ENCODE results near the gene GAL3ST3.

- peak; percentile 62 for TF ChIP-seq CTCF (IDR thresholded peaks at IDR 0.05; ENCODE audit: low read depth, low read length, poor library complexity, severe bottlenecking)
- TF ChIP-seq EZH2phosphoT487 (IDR thresholded peaks at IDR 0.05; ENCODE audit: borderline replicate concordance, low read length) = no peak
Observed at GRCh38 chr11:66068923-66069714, 20.2 kb upstream of the GAL3ST3 start.
